Suppressor macrophage treated with lipopolysaccharide for 1 hour (primary cell): Measurements from ENCODE around the gene GALNT16.
"Not testable (repeated sequence)": the region's sequence is repeated elsewhere in the genome, so short reads cannot be mapped to it uniquely, and the experiment has no call there.

ENCODE experiments used
- DNase-seq, 3 donors: peaks; one replicate each; pipeline ENCODE4 v3.0.0-alpha.2; 2020 to 2022

GALNT16 gene

GRCh38 chr14:69259527-69260189 is at the start of gene GALNT16:
GALNT16 (plus strand) TSS chr14:69260158; CDS start chr14:69260291, 133 bp downstream.
- DNase-seq, result peak in 2 of 3 donors; percentile 21 to 47

GRCh38 chr14:69214393-69214792 is 45.6 kb upstream of the GALNT16 start:
- no peak for DNase-seq

GRCh38 chr14:69217663-69218062 is 42.3 kb upstream of the GALNT16 start:
- DNase-seq, result not testable (repeated sequence)

- DNase-seq, result no peak
These were observed 35.0 kb upstream of the GALNT16 start for GRCh38 chr14:69224946-69225345.

- DNase-seq, result no peak
These were observed 33.8 kb upstream of the GALNT16 start for GRCh38 chr14:69226178-69226577.

GRCh38 chr14:69226736-69227135 is 33.2 kb upstream of the GALNT16 start:
- no peak for DNase-seq

GRCh38 chr14:69231486-69231885 is 28.5 kb upstream of the GALNT16 start:
- no peak for DNase-seq

GRCh38 chr14:69232388-69232787 is 27.6 kb upstream of the GALNT16 start:
- DNase-seq, result no peak

- DNase-seq, result no peak
These were observed 25.9 kb upstream of the GALNT16 start for GRCh38 chr14:69234106-69234505.

GRCh38 chr14:69235708-69236107 is 24.2 kb upstream of the GALNT16 start:
- DNase-seq, result no peak

GRCh38 chr14:69237142-69237541 is 22.8 kb upstream of the GALNT16 start:
- DNase-seq, result no peak

- DNase-seq, result no peak
These were observed 22.4 kb upstream of the GALNT16 start for GRCh38 chr14:69237584-69237983.

GRCh38 chr14:69238883-69239282 is 21.1 kb upstream of the GALNT16 start:
- no peak for DNase-seq

GRCh38 chr14:69240527-69241173 is 19.3 kb upstream of the GALNT16 start:
- no peak for DNase-seq

GRCh38 chr14:69241577-69241976 is 18.4 kb upstream of the GALNT16 start:
- no peak for DNase-seq

GRCh38 chr14:69242311-69243224 is 17.4 kb upstream of the GALNT16 start:
- peak; percentile 68 to 78 (median 74) for DNase-seq

GRCh38 chr14:69244946-69245345 is 15.0 kb upstream of the GALNT16 start:
- DNase-seq, result no peak

- no peak for DNase-seq
These were observed 13.6 kb upstream of the GALNT16 start for GRCh38 chr14:69246331-69246730.

- no peak for DNase-seq
These were observed 12.1 kb upstream of the GALNT16 start for GRCh38 chr14:69247676-69248440.

- DNase-seq, result no peak
These were observed 10.4 kb upstream of the GALNT16 start for GRCh38 chr14:69249603-69250002.

GRCh38 chr14:69252851-69253250 is 7.1 kb upstream of the GALNT16 start:
- no peak for DNase-seq

- DNase-seq, result no peak
These were observed 811 bp upstream of the GALNT16 start for GRCh38 chr14:69259168-69259526.
